Skin epidermis (tissue), 12 donors: Measurements from ENCODE around the gene MYRFL.

Experiments used
- H3K27ac ChIP-seq, 21 experiments: fragments of 200-600 bp; sonication (generic) in 11 of 21; one replicate each; pipeline ENCODE4 v1.5.0; 2020; ENCODE audit warnings: mild to moderate bottlenecking in 3 of 21, inconsistent platforms in 2 of 21, moderate library complexity in 2 of 21
- H3K4me3 ChIP-seq, 7 experiments: fragments of 200-600 bp; sonication (generic) in 2 of 7; one replicate each; pipeline ENCODE4 v1.5.0; 2020; ENCODE audit warnings: inconsistent platforms in 2 of 7, mild to moderate bottlenecking in 2 of 7, moderate library complexity in 1 of 7

MYRFL gene

GRCh38 chr12:69886715-69887114, 61.7 kb downstream of the MYRFL start:
- Histone ChIP-seq H3K27ac (no peak overlapping the region), H3K4me3 (no peak overlapping the region)

DNA sequence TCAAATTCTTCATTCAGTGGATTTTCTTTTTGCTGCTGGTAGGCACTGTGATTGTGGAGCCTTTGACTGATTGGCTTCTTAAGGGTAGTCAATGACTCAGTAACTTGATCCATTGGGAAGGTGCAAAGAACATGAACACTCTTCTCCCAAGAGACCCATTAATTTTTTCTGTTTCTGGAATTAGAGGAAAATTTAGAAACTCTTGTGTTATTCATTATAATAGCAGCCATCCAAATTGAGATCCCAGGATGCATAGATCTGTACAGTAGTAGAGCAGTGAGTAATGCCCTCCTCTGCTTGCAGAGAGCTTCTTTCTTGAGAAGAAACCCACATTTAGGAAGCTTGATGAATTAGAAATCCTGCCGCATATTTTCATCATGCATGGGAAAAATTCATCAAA, 63.9 kb downstream of the MYRFL start:
- Histone ChIP-seq H3K27ac (no peak overlapping the region), H3K4me3 (no peak overlapping the region)

DNA sequence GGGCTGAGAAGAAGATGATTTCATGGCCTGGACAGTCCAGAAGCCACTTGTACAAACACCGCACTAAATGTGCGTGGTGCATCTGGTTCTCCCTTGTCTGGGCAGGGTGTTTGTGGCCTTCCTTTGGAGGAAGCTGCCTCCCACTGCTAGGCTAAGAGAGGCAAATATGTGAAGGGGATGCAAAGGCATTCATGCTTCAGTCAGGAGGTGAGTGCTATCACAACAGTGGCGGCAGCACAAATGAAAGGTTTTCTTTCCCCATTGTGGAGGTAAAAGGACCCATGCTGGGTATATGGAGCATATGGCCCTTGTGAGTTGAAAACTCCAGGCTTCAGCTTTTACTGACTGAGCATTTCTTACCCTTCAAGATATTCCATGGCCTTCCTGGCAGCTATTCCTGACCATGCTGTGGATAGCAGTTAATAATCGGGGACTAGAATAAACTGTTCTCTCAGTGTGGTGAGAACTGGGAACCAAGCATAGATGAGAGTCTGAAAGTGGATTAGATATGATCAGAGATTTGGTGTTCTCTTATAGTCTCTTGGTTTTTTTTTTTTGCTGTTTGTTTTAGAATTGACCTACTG, 69.9 kb downstream of the MYRFL start:
- no peak overlapping the region for H3K27ac ChIP-seq
- no peak overlapping the region for H3K4me3 ChIP-seq

DNA sequence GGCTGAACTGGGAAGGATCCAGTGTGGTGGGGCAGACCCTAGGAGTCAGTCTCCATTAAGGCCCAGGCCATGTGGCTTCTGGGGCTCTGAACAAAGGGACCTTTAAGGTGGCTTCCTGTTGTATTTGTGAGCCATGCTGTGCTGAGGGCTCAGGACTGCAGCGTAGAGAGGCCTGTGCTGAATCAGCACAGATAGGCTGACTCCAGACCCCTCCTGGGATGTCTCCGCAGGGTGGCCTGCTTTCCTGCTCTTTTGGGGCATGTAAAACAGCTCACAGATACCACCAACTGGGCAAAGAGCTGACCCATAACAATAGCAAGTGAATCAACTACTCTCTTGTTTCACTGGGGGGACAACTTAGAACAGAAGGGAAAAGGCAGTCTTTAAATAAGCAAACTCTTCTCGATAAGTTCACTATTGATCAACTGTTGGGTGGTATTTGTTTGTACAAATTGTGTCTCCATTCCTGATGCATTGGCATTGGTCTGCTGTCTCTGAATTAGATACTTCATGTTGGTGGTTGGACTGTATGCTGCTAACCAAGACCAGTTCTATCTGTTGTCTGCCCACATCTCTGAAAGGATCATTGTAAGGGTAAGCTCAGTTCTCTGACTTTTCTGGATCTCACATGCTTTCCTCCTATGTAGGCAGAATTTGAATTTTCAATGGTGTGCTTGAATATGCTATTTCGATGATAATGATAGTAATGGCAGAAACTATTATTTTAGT, 71.8 kb downstream of the MYRFL start:
- Histone ChIP-seq H3K4me3 (no peak overlapping the region), H3K27ac (peak overlapping the region in 1 of 21 experiments; percentile 39)

GRCh38 chr12:69897744-69898143, 72.7 kb downstream of the MYRFL start:
- H3K4me3 ChIP-seq: no peak overlapping the region
- peak overlapping the region in 3 of 21 experiments; percentile 6 to 39 (median 13) for H3K27ac ChIP-seq

- H3K4me3 ChIP-seq: no peak overlapping the region
- H3K27ac ChIP-seq: peak overlapping the region in 3 of 21 experiments; percentile 6 to 39 (median 13)
Observed at GRCh38 chr12:69898236-69898635, 73.2 kb downstream of the MYRFL start.

DNA sequence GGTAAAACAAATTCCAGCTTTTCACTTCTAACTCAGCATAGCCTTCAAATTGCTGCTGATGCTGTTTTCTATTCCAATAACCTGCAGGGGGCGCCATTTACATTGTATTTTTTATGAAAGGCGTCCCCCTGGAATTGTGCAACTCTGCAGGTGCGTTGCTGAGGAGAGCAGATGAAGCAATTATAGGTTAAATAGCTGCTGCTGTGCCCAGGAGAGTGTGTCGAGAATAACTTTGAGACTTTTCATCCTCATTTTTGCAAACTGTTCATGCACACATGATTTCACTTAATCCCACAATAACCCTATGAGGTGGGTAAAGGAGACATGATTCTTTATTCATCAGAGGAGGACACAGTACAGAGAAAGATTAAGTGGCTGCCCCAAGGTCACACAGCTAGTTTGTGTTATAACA, 75.7 kb downstream of the MYRFL start:
- Histone ChIP-seq H3K27ac (peak overlapping the region in 1 of 21 experiments; percentile 16), H3K4me3 (no peak overlapping the region)

DNA sequence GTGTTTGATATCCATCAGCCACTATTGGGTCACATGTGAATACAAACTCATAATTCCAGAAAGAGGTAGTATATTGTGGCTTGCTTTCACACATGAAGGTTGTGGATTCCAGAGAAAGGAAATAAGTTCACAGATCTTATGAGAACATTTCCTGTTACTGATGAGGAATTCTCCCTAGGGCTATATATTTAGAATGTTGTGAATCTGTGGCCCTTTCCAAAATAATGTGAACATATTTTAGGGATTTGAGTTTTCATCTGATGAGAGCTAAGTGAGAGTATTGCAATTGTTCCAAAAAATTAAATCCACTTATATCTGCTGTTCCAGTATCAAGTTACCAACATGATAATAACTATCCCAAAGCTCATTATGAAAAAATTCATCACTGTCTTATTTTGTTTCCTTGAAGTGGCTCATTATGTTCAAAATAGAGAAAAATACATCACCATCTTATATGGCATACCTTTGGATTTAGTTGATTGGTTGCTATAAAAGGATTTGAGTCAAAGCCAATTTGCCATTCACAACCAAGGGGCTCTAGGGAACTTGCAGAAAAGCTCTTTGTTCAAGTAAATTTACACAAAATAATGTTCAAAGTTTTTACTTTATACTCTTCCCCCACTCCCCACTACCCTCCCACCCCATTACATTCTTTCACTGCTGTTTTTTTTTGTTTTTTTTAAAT, 76.3 kb downstream of the MYRFL start:
- Histone ChIP-seq H3K4me3 (no peak overlapping the region), H3K27ac (peak overlapping the region in 1 of 21 experiments; percentile 16)

DNA sequence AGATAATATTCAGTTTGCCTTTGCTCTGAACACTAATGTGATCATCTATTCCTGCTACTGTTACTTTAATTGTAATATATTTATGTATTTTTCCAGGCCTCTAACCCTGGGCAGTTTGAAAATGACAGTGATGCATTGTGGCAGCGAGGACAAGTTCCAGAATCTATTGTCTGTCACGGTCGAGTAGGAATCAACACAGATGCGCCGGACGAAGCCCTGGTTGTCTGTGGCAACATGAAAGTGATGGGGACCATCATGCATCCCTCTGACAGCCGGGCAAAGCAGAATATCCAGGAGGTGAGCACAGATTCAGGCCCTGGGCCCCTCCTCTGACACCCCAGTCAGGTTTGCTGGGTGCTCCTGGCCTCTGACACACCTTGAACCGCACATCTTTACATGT, 78.5 kb downstream of the MYRFL start:
- Histone ChIP-seq H3K27ac (peak overlapping the region in 6 of 21 experiments; percentile 3 to 77 (median 54)), H3K4me3 (no peak overlapping the region)

DNA sequence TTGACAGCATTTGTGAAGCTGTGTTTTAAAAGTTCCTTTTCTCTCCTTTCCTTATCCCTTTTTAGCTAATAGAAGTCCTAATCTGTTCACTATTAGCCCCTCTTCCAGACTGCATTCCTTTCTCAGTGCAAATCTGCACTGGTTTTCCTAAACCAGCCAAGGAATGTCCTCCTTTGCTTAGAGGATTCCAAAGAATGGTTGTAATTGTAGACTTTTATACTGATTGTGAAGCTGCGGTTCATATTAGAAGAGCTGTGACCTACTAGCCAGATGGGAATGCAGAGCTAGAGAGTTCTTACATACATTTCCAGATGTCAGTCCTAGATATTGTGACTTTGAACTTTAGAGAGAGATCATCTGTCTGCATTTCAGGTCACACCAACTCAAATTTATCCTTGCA, 79.8 kb downstream of the MYRFL start:
- H3K4me3 ChIP-seq: no peak overlapping the region
- peak overlapping the region in 4 of 21 experiments; percentile 31 to 77 (median 60) for H3K27ac ChIP-seq

DNA sequence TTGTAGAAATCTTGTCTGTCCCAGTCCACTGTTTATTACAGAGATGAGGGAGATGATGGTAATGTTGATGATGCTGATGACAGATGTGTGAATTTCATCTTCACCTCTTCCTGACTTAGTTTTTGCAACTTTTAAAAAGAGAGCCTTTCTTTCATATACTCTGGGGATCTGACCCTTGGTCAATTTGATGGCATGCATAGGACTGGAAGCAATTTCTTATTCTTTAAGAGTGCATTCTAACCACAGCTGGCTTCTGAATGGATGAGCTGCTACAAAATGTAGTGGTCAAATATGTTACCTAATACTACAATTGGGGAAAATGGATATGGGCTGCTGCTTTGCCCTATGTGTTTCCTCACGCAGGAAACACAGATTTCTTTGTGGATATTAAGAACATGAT, 80.8 kb downstream of the MYRFL start:
- Histone ChIP-seq H3K4me3 (no peak overlapping the region), H3K27ac (peak overlapping the region in 1 of 21 experiments; percentile 77)

- no peak overlapping the region for H3K4me3 ChIP-seq
- peak overlapping the region in 2 of 21 experiments; percentile 17 to 77 for H3K27ac ChIP-seq
Observed at GRCh38 chr12:69906411-69907216, 81.6 kb downstream of the MYRFL start.

- H3K27ac ChIP-seq: no peak overlapping the region
Observed at GRCh38 chr12:69908203-69908602, 83.2 kb downstream of the MYRFL start.

GRCh38 chr12:69910694-69911093, 85.7 kb downstream of the MYRFL start:
- Histone ChIP-seq H3K27ac (no peak overlapping the region), H3K4me3 (no peak overlapping the region)

More at GRCh38 chr12:69908203-69908602, 83.2 kb downstream of the MYRFL start:
- no peak overlapping the region for H3K4me3 ChIP-seq

GRCh38 chr12:69913526-69913925, 88.5 kb downstream of the MYRFL start:
- H3K4me3 ChIP-seq: no peak overlapping the region
- no peak overlapping the region for H3K27ac ChIP-seq

DNA sequence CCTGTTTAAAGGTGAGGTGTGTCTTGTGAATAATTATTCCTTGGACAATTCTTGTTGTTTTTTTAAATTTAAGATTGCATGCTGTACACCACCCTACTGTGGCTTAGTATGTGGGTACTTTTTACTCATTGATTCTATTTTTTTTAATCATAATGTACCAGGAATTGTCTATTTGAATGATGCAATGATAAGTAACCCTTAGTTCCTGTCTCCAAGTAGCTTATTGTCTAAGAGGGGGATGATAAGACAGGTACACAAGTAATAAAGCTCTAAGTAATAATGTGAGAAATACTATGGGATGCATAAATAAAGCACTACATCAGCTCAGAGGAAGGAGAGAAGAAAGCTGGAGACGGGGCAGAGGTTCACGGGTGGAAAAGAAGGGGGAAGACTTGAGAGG, 90.9 kb downstream of the MYRFL start:
- no peak overlapping the region for H3K27ac ChIP-seq
- no peak overlapping the region for H3K4me3 ChIP-seq

DNA sequence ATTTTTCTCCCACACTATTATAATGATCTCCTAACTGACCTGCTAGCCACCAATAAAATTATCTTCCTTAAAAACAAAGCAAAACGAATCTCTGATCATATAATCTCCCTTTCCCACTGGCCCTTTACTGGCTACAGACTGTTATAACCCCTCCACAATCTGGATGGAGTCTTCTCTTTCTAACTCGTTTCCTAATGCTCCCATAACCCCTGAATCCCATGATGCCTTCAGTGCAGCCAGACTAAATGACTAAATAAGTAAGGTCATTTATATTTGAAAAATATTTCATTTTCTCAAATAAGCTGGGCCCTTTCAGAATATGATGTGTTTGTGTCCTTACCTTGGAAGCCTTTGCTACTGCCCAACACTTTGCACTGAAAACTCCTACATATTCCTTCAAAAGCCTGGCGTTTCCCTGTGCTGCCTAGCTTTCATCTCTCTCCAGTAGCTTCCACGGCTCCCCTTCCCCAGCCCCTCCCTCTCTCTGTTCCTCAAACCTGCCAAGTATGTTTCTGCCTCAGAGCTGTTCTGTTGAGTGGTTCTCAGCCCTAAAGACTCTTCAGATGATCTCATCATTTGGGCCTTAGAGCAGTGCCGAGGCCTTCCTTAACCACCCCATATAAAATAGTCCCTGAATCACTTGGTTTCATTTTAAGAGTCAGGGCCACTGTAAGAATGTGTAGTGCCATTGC, 91.7 kb downstream of the MYRFL start:
- peak overlapping the region in 1 of 21 experiments; percentile 37 for H3K27ac ChIP-seq
- H3K4me3 ChIP-seq: no peak overlapping the region

DNA sequence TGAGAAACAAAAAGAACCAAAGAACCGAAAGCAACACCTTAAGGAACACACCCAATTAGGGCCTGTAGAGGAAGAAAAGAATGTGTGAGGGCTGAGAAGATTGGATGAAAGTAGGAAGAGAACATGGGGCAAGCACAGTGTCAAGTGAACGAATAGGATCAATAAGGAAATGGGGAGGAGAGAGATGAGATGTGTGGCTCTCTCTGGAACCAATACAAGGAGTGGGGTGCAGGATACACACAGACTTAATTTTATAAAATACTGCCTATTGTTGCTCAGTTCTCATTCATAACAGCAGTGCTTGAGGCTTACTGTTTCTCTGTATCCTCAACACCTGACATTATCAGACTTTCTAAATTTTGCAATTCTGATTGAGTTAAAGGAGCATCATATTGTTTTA, 93.3 kb downstream of the MYRFL start:
- H3K4me3 ChIP-seq: no peak overlapping the region
- no peak overlapping the region for H3K27ac ChIP-seq

DNA sequence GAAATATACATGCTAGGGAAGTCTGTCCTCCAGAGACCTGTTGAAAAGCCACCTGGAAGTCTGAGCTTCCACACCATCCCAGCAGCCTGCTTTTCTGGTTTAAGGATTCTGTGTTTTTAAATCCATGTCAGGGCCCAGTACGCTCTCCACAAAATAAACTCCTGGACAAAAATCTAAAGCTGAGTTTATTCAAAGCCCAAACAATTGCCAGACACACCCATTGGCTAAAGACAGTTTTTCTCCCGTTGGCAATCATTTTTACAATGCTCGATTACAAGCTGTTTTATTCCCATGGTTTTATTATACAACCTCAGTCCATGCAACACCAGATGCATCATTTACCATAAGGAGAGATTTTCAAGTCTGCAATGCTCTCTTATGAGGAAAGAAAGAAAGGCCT, 94.5 kb downstream of the MYRFL start:
- H3K27ac ChIP-seq: peak overlapping the region in 1 of 21 experiments; percentile 12
- no peak overlapping the region for H3K4me3 ChIP-seq
